ENCODE measurements around the gene CCNB1IP1.

DNA sequence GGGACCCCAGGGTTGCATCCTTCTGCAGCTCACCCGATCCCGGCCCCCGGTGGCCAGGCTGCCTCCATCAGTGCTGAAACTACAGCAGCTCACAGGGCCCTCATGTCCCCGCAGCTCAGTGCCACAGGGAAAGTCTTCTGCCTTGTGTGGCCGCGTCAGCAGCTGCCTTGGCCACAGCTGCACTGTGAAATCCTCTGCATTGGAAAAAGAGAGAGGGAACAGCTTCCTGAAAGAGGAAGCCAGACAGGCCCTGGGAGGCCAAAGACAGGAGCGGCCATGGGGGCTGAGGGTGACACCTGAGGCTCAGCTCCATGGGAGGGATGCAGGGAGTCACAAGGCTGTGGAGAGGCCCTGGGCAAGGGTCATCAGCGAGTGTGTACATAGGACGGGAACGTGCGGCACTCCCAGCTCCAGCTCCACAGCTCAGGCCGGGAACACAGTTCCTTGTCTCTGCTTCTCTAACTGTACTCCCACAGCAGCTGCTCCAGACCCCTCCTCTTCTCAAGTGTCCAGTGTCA lies 43.1 kb upstream of the CCNB1IP1 start:
- TF ChIP-seq ZFP3 (CRISPR knock-in tag; IDR thresholded peaks at IDR 0.05) (no peak), RARB (CRISPR knock-in tag; IDR thresholded peaks at IDR 0.05) (no peak), TSHZ2 (CRISPR knock-in tag; IDR thresholded peaks at IDR 0.05) (no peak), ZNF70 (CRISPR knock-in tag; IDR thresholded peaks at IDR 0.05) (no peak)
- TF ChIP-seq, protein P1, sequence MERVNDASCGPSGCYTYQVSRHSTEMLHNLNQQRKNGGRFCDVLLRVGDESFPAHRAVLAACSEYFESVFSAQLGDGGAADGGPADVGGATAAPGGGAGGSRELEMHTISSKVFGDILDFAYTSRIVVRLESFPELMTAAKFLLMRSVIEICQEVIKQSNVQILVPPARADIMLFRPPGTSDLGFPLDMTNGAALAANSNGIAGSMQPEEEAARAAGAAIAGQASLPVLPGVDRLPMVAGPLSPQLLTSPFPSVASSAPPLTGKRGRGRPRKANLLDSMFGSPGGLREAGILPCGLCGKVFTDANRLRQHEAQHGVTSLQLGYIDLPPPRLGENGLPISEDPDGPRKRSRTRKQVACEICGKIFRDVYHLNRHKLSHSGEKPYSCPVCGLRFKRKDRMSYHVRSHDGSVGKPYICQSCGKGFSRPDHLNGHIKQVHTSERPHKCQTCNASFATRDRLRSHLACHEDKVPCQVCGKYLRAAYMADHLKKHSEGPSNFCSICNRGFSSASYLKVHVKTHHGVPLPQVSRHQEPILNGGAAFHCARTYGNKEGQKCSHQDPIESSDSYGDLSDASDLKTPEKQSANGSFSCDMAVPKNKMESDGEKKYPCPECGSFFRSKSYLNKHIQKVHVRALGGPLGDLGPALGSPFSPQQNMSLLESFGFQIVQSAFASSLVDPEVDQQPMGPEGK (CRISPR knock-in tag; IDR thresholded peaks at IDR 0.05; ENCODE audit: borderline replicate concordance), result no peak

Measured in SK-N-SH treated with all-trans-retinoic acid at 6 μM for 48 hours (cell line).